Right lobe of liver (tissue), 6 donors: Measurements from ENCODE around the gene CROT. TPM values are rescaled to one million over a fixed set of nuclear protein-coding genes. Genes with fewer than 3 reads are reported as not detected.
"Not testable (repeated sequence)": the region's sequence is repeated elsewhere in the genome, so short reads cannot be mapped to it uniquely, and the experiment has no call there.

Experiments used
- ATAC-seq, 4 donors: fragments of 200-7000 bp; cut with Tn5 transposase; one replicate each; pipeline ENCODE4 v1.9.1; 2020; ENCODE audit warnings: mild to moderate bottlenecking in 4 of 4, moderate library complexity in 4 of 4
- DNase-seq, 3 donors: peaks; one replicate each; pipeline ENCODE4 v3.0.0-alpha.2; 2020
- H3K27ac ChIP-seq, 3 donors: fragments of 200-600 bp; one replicate each; pipeline ENCODE4 v1.8.0; 2022
- H3K27me3 ChIP-seq, 2 donors: fragments of 200-600 bp; one replicate each; pipeline ENCODE4 v1.8.0; 2022
- H3K36me3 ChIP-seq, 4 donors: fragments of 200-600 bp; sonication (generic) in 1 of 4; one replicate each; pipeline versions ENCODE4 v1.5.1 to v1.8.0; 2017 to 2022; ENCODE audit warnings: control low read depth in 1 of 4
- H3K4me1 ChIP-seq, 4 donors: fragments of 200-600 bp; sonication (generic) in 1 of 4; one replicate each; pipeline versions ENCODE4 v1.5.1 to v1.8.0; 2017 to 2022; ENCODE audit warnings: control low read depth in 1 of 4
- H3K4me3 ChIP-seq, 3 donors: fragments of 200-600 bp; one replicate each; pipeline ENCODE4 v1.8.0; 2022
- H3K9me3 ChIP-seq, 4 donors: fragments of 200-600 bp; sonication (generic) in 1 of 4; one replicate each; pipeline versions ENCODE4 v1.5.1 to v1.8.0; 2017 to 2022; ENCODE audit warnings: control low read depth in 1 of 4
- POLR2A ChIP-seq: fragments of 450-650 bp; IDR thresholded peaks from one replicate; pipeline ENCODE4 v1.6.1; 2017; ENCODE audit warnings: antibody characterized with exemption, mild to moderate bottlenecking
- WGBS: methylation state at CpG from one replicate; pipeline ENCODE4 v1.1.6; 2018; ENCODE audit warnings: low coverage, low lambda C conversion rate; ENCODE audit not compliant: insufficient coverage; ENCODE audit errors: missing lambda C conversion rate; 5-methylcytosine and 5-hydroxymethylcytosine counted together
- intact Hi-C, 2 donors: fragments of 100-400 bp; cut with DNase I; formaldehyde crosslinking; loops; one replicate each; pipeline versions ENCODE4 v1.11.2 to v1.14.1; 2022
- total RNA-seq, 6 experiments: library from RNA; depleted of rRNA in 2 of 6; stranded (reverse); fragments of >200 nt in 2 of 6; fragmentation: NEBNext Ultra II Directional in 3 of 6; extraction: Animal tissue kit (Norgen Biotek cat#: 25700) in 3 of 6; gene quantifications; one replicate each; pipeline versions ENCODE4 v1.1.0 to v1.2.4, GENCODE V29; 2016 to 2023
- TF ChIP-seq, protein P1 (sequence below), 4 donors: fragments of 200-600 bp in 3 of 4; fragments of 450-650 bp in 1 of 4; IDR thresholded peaks; one replicate each; pipeline versions ENCODE4 v1.5.1 to v1.8.0; 2016 to 2022; ENCODE audit warnings: antibody characterized with exemption in 4 of 4, mild to moderate bottlenecking in 2 of 4
- donor health status: DM: no; HTN: yes; CAD: no.
- donor health status: DM: no; HTN: no; CAD: no.
- donor health status: DM: no; HTN: no; CAD: no.
- donor health status: DM: no; HTN: yes; CAD: no.
- donor health status: DM: no; HTN: yes; CAD: no.

Gene CROT
- total RNA-seq, 6 experiments from 2014 or later, result 11.5 to 24.7 (median 17.3) TPM

DNA sequence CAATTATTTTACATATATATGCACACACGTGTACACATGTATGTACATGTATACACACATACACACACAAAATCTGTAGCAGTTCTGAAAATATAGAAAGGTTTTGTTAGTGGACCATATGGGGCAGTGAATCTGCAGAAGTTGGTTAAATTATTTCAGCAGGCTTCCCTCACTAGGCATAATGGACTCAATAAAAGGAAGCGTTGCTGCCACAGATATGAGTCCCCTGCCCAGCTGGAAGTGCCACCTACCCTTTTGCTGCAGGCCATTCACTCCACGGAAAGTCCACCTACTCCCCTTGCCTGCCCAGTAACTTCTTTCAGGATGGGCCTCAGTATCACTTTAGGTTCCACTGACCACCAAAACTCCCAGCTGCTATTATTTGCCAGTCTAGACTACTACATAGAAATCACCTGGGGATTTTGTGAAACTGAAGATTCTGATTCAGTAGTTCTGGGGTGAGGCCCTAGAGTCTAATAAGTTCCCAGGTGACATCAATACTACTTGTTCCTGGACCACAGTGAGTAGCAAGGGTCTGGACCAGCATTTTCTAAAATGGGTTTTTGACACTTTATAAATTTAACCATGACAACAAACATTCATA, 29.3 kb upstream of the CROT start:
- DNase-seq (no peak), ATAC-seq (no peak)
- no peak for TF ChIP-seq POLR2A
- TF ChIP-seq, protein P1, sequence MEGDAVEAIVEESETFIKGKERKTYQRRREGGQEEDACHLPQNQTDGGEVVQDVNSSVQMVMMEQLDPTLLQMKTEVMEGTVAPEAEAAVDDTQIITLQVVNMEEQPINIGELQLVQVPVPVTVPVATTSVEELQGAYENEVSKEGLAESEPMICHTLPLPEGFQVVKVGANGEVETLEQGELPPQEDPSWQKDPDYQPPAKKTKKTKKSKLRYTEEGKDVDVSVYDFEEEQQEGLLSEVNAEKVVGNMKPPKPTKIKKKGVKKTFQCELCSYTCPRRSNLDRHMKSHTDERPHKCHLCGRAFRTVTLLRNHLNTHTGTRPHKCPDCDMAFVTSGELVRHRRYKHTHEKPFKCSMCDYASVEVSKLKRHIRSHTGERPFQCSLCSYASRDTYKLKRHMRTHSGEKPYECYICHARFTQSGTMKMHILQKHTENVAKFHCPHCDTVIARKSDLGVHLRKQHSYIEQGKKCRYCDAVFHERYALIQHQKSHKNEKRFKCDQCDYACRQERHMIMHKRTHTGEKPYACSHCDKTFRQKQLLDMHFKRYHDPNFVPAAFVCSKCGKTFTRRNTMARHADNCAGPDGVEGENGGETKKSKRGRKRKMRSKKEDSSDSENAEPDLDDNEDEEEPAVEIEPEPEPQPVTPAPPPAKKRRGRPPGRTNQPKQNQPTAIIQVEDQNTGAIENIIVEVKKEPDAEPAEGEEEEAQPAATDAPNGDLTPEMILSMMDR (IDR thresholded peaks at IDR 0.05), result no peak
- H3K36me3 ChIP-seq, result no peaks in the 10 kb centered on the region
- no peak overlapping the region for H3K4me3 ChIP-seq
- H3K27ac ChIP-seq, result no peak overlapping the region
- H3K4me1 ChIP-seq, result no peaks in the 10 kb centered on the region
- intact Hi-C loops, result loop anchor here in 1 of 2 donors (10.0 kb wide), 1 partner anchor 99 kb away; no protein-coding TSS in a partner anchor
- H3K9me3 ChIP-seq, result no peaks in the 10 kb centered on the region
- WGBS, result 70% methylated on average over 3 of the region's 3 CpGs
- H3K27me3 ChIP-seq, result no peaks in the 10 kb centered on the region

DNA sequence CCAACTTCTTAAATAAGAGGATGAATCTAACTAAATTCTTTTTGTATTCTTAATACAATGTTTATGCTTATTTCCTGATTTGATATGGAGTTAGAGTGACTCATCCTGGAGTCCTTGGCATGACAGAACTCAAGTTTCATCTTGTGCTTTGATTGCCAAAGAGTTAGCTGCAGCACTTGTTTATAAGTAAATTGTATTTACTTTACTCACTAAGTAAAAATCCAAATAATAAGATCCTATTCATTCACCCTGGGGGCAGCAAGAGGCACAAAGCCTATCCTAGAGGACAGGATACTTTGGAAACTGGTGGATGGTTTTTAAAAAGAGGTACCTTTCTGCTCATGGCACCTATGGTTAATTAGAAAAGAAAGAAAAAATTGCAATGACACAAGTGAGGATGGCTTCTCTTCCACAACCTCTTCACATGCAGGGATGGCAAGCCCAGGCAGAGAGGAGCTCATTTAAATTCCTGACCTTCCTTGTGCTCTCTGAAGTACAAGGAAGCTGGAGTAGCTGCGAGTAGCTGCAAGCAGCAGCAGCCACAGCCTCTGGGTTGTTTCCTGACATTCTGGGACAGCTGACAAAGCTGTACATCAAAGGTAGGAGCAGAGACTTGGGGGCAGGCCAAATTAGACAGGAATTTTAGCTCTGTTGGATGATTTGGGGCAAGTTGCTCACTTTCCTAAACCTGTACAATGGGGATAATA, 28.5 kb upstream of the CROT start:
- no peak overlapping the region for H3K4me3 ChIP-seq
- H3K27ac ChIP-seq, result no peak overlapping the region
- DNase-seq, result no peak
- no peaks in the 10 kb centered on the region for H3K4me1 ChIP-seq
- H3K27me3 ChIP-seq, result no peaks in the 10 kb centered on the region
- TF ChIP-seq, protein P1 (IDR thresholded peaks at IDR 0.05), result no peak
- no peak for TF ChIP-seq POLR2A
- 67% methylated on average over 1 of the region's 1 CpG for WGBS
- ATAC-seq, result peak in 1 of 4 donors; percentile 56
- no peaks in the 10 kb centered on the region for H3K9me3 ChIP-seq
- intact Hi-C loops, result loop anchor here in 1 of 2 donors (10.0 kb wide), 1 partner anchor 98 kb away; no protein-coding TSS in a partner anchor
- H3K36me3 ChIP-seq, result no peaks in the 10 kb centered on the region

DNA sequence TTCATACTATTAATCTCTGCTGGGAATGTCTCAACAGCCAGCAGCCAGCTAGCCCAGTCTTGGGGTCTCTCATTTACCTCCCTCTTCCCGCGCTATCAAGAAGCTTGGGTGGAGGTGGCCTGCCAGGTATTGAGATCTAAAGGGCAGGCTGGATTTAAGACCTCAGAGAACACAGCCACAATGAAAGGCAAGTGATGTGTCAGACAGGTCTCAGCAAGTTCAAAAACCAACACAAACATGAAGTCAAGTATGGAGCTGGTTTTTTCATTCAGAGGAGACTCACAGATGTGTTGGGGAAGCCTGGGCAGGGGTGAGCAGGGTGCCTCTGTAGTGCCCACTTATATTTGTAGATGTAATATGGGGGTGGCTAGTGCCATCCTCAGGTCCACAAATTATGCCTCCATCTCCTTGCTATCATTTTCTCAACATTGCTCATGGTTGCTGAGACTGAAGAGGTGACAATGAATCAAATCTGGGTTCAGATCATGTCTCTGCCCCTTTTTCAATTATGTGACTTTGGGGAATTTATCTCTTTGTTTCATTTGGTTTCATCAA, 27.7 kb upstream of the CROT start:
- H3K27ac ChIP-seq, result no peak overlapping the region
- no peak overlapping the region for H3K4me3 ChIP-seq
- 100% methylated on average over 2 of the region's 2 CpGs for WGBS
- intact Hi-C loops, result loop anchor here in 1 of 2 donors (10.0 kb wide), 1 partner anchor 97 kb away; no protein-coding TSS in a partner anchor
- no peaks in the 10 kb centered on the region for H3K27me3 ChIP-seq
- H3K36me3 ChIP-seq, result no peaks in the 10 kb centered on the region
- DNase-seq (no peak), ATAC-seq (no peak)
- H3K9me3 ChIP-seq, result no peaks in the 10 kb centered on the region
- no peaks in the 10 kb centered on the region for H3K4me1 ChIP-seq
- TF ChIP-seq POLR2A, result no peak

DNA sequence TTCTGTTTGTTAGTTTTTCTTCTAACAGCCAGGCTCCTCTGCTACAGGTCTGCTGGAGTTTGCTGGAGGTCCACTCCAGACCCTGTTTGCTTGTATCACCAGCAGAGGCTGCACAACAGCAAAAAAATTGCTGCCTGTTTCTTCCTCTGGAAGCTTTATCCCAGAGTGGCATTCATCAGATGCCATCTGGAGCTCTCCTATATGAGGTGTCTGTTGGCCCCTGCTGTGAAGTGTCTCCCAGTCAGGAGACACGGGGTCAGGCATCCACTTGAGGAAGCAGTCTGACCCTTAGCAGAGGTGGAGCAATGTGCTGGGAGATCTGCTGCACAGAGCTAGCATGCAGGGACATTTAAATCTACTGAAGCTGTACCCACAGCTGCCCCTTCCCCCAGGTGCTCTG, 26.7 kb upstream of the CROT start:
- intact Hi-C loops, result loop anchor here in 1 of 2 donors (10.0 kb wide), 1 partner anchor 96 kb away; no protein-coding TSS in a partner anchor
- no peak for DNase-seq
- Histone ChIP-seq H3K27ac (no peak overlapping the region), H3K27me3 (no peaks in the 10 kb centered on the region), H3K4me3 (peak overlapping the region in 2 of 3 donors; percentile 16 to 29), H3K36me3 (no peaks in the 10 kb centered on the region), H3K9me3 (no peaks in the 10 kb centered on the region), H3K4me1 (no peaks in the 10 kb centered on the region)
- peak in 2 of 4 donors; percentile 33 to 34 for ATAC-seq
- no CpG with 5 or more reads among the region's 1 CpG for WGBS
- TF ChIP-seq, protein P1 (IDR thresholded peaks at IDR 0.05), result no peak
- TF ChIP-seq POLR2A, result no peak

DNA sequence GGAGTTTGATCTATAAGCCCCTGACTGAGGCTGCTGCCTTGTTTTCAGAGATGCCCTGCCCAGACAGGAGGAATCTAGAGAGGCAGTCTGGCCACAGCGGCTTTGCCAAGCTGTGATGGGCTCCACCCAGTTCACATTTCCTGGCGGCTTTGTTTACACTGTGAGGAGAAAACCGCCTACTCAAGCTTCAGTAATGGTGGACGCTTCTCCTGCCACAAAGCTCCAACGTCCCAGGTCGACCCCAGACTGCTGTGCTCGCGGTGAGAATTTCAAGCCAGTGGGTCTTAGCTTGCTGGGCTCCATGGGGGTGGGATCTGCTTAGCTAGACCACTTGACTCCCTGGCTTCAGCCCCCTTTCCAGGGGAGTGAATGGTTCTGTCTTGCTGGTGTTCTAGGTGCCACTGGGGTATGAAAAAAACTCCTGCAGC, 26.3 kb upstream of the CROT start:
- intact Hi-C loops, result loop anchor here in 1 of 2 donors (10.0 kb wide), 1 partner anchor 96 kb away; no protein-coding TSS in a partner anchor
- peak overlapping the region in 2 of 3 donors; percentile 16 to 29 for H3K4me3 ChIP-seq
- ATAC-seq, result peak; percentile 59 to 83 (median 70)

More for the DNA sequence above, 26.3 kb upstream of the CROT start:
- 55% methylated on average over 3 of the region's 8 CpGs for WGBS
- not testable (repeated sequence) for H3K4me1 ChIP-seq, H3K9me3 ChIP-seq, H3K27ac ChIP-seq, H3K27me3 ChIP-seq, H3K36me3 ChIP-seq
- peak in 1 of 3 donors; percentile 29 for DNase-seq
